Spleen (tissue), 7 donors: ENCODE measurements around the gene RALGDS.
A peak's percentile ranks its signal among the peaks of the same experiment; 100 is the strongest.

Experiments
- POLR2A ChIP-seq, 3 donors: fragments of 450-650 bp; IDR thresholded peaks; one replicate each; pipeline ENCODE4 v1.5.1; 2017; ENCODE audit warnings: antibody characterized with exemption in 3 of 3, mild to moderate bottlenecking in 1 of 3
- POLR2AphosphoS5 ChIP-seq, 3 donors: sonication (generic); formaldehyde crosslinking; IDR thresholded peaks; one replicate each; pipeline ENCODE4 v1.5.1; 2017; ENCODE audit warnings: antibody characterized with exemption in 3 of 3
- TF ChIP-seq, protein P1 (sequence below), 11 experiments: fragments of 200-600 bp in 7 of 11; fragments of 450-650 bp in 4 of 11; sonication (generic) in 4 of 11; IDR thresholded peaks in 8 of 11; conservative IDR thresholded peaks in 3 of 11; 1 replicate in 7 of 11; 2 replicates in 4 of 11; pipeline versions ENCODE4 v1.4.0 to v1.8.0; 2016 to 2021; ENCODE audit warnings: antibody characterized with exemption in 11 of 11, inconsistent platforms in 4 of 11, mild to moderate bottlenecking in 1 of 11
- donor health status: DM: no; HTN: no; CAD: no; lungs with moderate emphysema.
- donor health status: DM: no; HTN: no; CAD: no.
- donor health status: DM: no; HTN: no; CAD: no.

DNA sequence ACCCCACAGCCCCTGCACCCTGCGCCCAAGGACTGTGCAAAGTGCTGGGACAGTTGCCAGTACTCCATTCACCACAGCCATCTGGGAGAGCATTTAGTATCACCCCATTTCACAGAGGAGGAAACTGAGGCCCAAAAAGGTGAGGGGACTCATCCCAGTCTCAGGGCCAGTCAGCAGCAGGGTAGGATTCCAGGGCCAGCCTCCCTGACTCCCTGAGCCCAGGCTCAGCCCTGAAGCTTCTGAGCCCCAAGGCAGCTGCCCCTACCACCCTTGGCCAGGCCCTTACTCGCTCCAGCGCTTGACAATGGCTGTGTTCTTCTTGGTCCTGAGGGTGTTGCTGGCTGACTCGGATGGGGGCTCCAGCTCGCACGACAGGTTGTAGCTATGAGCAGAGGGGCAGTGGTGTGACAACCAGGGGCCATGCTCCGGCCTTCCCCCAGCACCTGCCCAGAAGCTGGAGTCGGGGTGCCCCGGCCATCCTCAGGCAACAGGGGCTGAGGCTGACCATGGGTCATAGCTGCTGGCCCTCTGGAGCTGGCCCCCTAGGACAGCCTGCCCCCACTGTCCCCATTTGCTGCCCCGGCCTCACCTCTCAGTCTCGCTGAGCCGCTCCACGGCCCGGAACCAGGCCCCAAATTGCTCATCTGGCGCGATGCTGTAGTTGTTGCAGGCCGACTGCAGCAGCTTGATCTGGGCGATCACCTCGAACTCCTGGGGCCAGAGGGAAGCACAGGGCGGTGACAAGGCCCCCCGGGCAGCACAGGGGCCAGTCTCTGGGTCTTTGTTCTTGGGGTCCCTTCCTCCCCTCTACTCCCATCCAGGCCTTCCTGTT is 18.6 kb downstream of the RALGDS start:
- no peak for TF ChIP-seq POLR2A (IDR thresholded peaks at IDR 0.05)
- TF ChIP-seq, protein P1, sequence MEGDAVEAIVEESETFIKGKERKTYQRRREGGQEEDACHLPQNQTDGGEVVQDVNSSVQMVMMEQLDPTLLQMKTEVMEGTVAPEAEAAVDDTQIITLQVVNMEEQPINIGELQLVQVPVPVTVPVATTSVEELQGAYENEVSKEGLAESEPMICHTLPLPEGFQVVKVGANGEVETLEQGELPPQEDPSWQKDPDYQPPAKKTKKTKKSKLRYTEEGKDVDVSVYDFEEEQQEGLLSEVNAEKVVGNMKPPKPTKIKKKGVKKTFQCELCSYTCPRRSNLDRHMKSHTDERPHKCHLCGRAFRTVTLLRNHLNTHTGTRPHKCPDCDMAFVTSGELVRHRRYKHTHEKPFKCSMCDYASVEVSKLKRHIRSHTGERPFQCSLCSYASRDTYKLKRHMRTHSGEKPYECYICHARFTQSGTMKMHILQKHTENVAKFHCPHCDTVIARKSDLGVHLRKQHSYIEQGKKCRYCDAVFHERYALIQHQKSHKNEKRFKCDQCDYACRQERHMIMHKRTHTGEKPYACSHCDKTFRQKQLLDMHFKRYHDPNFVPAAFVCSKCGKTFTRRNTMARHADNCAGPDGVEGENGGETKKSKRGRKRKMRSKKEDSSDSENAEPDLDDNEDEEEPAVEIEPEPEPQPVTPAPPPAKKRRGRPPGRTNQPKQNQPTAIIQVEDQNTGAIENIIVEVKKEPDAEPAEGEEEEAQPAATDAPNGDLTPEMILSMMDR (IDR thresholded peaks at IDR 0.05 in 8 of 11, conservative IDR thresholded peaks at IDR 0.05 in 3 of 11): no peak
- peak in 1 of 3 donors; percentile 0 for TF ChIP-seq POLR2AphosphoS5 (IDR thresholded peaks at IDR 0.05)
